GM23248 (cell line): ENCODE measurements around the gene CWC27. TPM values are rescaled to one million over a fixed set of nuclear protein-coding genes. Genes with fewer than 3 reads are reported as not detected.
A peak's percentile ranks its signal among the peaks of the same experiment; 100 is the strongest.

Experiments
- DNase-seq: peaks from one replicate; pipeline ENCODE4 v3.0.0-alpha.2; 2015
- H2AFZ ChIP-seq: fragments of 200-600 bp; sonication (generic); 2 replicates; pipeline ENCODE4 v1.6.1; 2016; ENCODE audit warnings: antibody characterized with exemption
- H3F3A ChIP-seq: fragments of 200-600 bp; sonication (generic); 2 replicates; pipeline ENCODE4 v1.6.1; 2016; ENCODE audit warnings: mild to moderate bottlenecking, antibody characterized with exemption, mixed run types; ENCODE audit not compliant: insufficient read depth
- H3K27ac ChIP-seq: fragments of 200-600 bp; sonication (generic); 2 replicates; pipeline ENCODE4 v1.5.1; 2016; ENCODE audit warnings: mild to moderate bottlenecking
- H3K27me3 ChIP-seq: fragments of 200-600 bp; sonication (generic); replicated peaks from 2 replicates; pipeline ENCODE4 v1.6.1; 2016; ENCODE audit warnings: mild to moderate bottlenecking; ENCODE audit not compliant: insufficient read depth
- H3K36me3 ChIP-seq: fragments of 200-600 bp; sonication (generic); 2 replicates; pipeline ENCODE4 v1.6.1; 2016; ENCODE audit warnings: low read depth, mild to moderate bottlenecking
- H3K4me1 ChIP-seq: fragments of 200-600 bp; sonication (generic); 2 replicates; pipeline ENCODE4 v1.6.1; 2016; ENCODE audit warnings: mild to moderate bottlenecking; ENCODE audit not compliant: insufficient read depth
- H3K4me2 ChIP-seq: fragments of 200-600 bp; sonication (generic); one replicate; pipeline ENCODE4 v1.6.1; 2016; ENCODE audit warnings: mild to moderate bottlenecking; ENCODE audit not compliant: unreplicated experiment
- H3K4me3 ChIP-seq: fragments of 200-600 bp; sonication (generic); 2 replicates; pipeline ENCODE4 v1.5.1; 2016; ENCODE audit warnings: mild to moderate bottlenecking
- H3K79me2 ChIP-seq: fragments of 200-600 bp; sonication (generic); 2 replicates; pipeline ENCODE4 v1.6.1; 2016; ENCODE audit warnings: mild to moderate bottlenecking; ENCODE audit not compliant: insufficient read depth
- H3K9ac ChIP-seq: fragments of 200-600 bp; sonication (generic); 2 replicates; pipeline ENCODE4 v1.6.1; 2016; ENCODE audit warnings: mild to moderate bottlenecking
- H3K9me2 ChIP-seq: fragments of 200-600 bp; sonication (generic); 2 replicates; pipeline ENCODE4 v1.6.1; 2016; ENCODE audit warnings: mixed run types, mild to moderate bottlenecking, moderate library complexity; ENCODE audit not compliant: insufficient read depth
- H3K9me3 ChIP-seq: fragments of 200-600 bp; sonication (generic); one replicate; pipeline ENCODE4 v1.6.1; 2017; ENCODE audit warnings: low read depth
- H4K20me1 ChIP-seq: fragments of 200-600 bp; sonication (generic); 2 replicates; pipeline ENCODE4 v1.6.0; 2016; ENCODE audit not compliant: insufficient read depth
- EZH2 ChIP-seq: fragments of 200-600 bp; sonication (generic); IDR thresholded peaks from 2 replicates; pipeline ENCODE4 v1.6.1; 2018; ENCODE audit warnings: antibody characterized with exemption, mild to moderate bottlenecking; ENCODE audit not compliant: insufficient read depth, poor library complexity, severe bottlenecking
- EZH2phosphoT487 ChIP-seq: fragments of 200-600 bp; sonication (generic); IDR thresholded peaks from 2 replicates; pipeline ENCODE4 v1.6.1; 2018; ENCODE audit warnings: antibody characterized with exemption, moderate library complexity, mild to moderate bottlenecking, low read depth; ENCODE audit not compliant: insufficient read depth
- WGBS, 2 experiments: methylation state at CpG; one replicate each; pipeline ENCODE4 v1.1.6; 2015 to 2017; ENCODE audit warnings: low lambda C conversion rate in 2 of 2, low coverage in 1 of 2; ENCODE audit errors: missing lambda C conversion rate in 2 of 2; 5-methylcytosine and 5-hydroxymethylcytosine counted together
- in situ Hi-C: fragments of 300-500 bp; cut with MboI; formaldehyde crosslinking; loops from 2 replicates; pipeline ENCODE4 v1.15.0; 2020
- polyA plus RNA-seq: library from polyadenylated mRNA; unstranded; fragments of >200 nt; fragmentation: Nextera tagmentation; extraction: Ambion mirVana; gene quantifications from 2 replicates; pipeline ENCODE4 v1.2.1, GENCODE V29; 2016
- total RNA-seq: library from RNA; depleted of rRNA; stranded (reverse); fragments of >200 nt; shearing (Covaris generic); gene quantifications from 2 replicates; pipeline ENCODE4 v1.2.3, GENCODE V29; 2014; rRNA removed

The CWC27 gene
- total and polyA plus RNA-seq, 2 experiments from 2014 or later = 22.7 to 30.5 TPM

DNA sequence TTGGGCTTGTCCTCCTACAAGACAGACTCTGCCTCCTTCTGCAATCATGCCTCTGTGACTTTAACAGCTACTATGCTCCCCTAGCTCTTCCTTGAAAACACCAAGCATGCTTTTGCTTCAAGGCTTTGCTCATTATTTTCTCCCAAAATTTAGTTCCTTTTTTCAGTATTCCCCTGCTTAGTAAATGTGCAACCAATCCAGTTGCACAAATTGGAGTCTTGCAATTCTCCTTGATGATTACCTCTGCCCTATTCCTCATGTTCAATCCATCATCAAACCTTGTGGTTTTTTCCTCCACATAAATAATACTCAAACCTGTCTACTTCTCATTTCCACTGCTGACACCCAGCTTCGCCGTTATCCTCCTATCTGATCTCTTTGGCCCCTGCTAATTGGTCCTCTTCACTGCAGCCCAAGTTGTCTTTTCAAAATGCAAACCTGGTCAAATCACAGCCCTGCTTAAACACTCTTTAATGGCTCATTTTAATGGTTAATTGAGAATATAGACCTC lies 296.3 kb downstream of the CWC27 start:
- in situ Hi-C loops = no loop called here
- Histone ChIP-seq H3K4me3 (no peak overlapping the region), H3K36me3 (no peaks in the 10 kb centered on the region), H3F3A (peaks cover 27% of the 10 kb centered on the region), H3K9ac (no peak overlapping the region), H3K9me2 (no peaks in the 10 kb centered on the region), H2AFZ (no peak overlapping the region), H4K20me1 (no peaks in the 10 kb centered on the region), H3K4me1 (peaks cover 38% of the 10 kb centered on the region), H3K79me2 (no peaks in the 10 kb centered on the region), H3K9me3 (no peaks in the 10 kb centered on the region), H3K27me3 (no peaks in the 10 kb centered on the region), H3K27ac (no peak overlapping the region), H3K4me2 (no peak overlapping the region)
- WGBS, 2 experiments = 95 to 100% methylated on average over 2 of the region's 2 CpGs
- no peak for TF ChIP-seq EZH2phosphoT487
- TF ChIP-seq EZH2 = no peak
- DNase-seq = no peak

DNA sequence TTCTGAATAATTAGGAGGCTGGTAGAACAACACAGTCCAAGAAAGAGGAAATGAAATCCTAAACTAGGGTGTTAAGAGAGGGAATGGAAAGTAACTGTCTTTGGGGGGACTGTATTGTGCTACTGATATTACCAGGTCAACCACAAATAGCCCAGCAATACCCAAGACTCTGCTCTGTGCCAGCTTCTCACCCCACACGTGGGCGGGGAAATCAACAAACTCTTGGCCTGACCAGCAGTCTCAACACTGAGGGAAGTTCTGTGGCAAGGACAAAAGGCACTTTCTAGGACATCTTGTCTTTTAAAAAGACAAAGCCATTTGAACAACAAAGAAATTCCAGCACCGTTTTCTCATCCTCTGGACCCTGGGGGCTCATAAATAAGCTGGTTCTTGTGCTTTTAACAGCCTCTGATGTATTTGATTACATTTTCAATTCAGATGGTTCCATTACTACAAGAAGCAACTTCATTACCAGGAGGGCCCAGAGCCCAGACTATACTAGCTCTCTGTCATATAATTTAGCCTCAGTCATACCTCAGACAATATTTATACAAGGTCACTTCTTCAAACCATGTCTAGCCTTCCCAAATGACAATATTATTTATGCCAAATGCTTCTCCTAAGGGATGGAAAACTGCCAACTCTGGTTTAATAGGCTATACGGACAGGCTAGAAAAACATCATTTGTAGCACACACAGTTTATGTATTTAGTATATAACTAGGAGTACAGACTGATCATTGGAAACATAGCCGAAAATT lies 297.8 kb downstream of the CWC27 start:
- in situ Hi-C loops = no loop called here
- no peak overlapping the region for H3K4me2 ChIP-seq

DNA sequence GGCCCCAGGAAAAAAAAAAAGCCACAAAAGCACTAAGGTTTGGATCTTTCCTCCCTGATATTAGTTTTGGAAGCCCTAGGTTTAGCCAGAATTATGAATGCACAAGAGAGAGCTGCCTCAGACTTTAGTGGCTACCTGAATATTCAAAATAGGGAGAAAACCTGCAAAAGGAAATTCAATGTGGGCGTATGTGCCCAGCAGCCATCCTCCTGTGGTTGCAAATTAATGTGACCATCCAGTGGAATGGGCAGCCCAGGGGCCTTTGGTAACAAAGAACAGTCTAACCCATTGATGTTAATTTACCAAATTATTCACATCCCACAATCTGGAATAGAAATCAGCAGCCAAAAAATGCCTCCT lies 298.4 kb downstream of the CWC27 start:
- no peak overlapping the region for H3K9ac ChIP-seq
- DNase-seq = no peak
- no peak overlapping the region for H2AFZ ChIP-seq
- WGBS, 2 experiments = 100% methylated on average over 1 of the region's 1 CpG
- H3K9me3 ChIP-seq = no peaks in the 10 kb centered on the region
- H3F3A ChIP-seq = peaks cover 14% of the 10 kb centered on the region
- no peak for TF ChIP-seq EZH2phosphoT487
- TF ChIP-seq EZH2 = no peak
- H4K20me1 ChIP-seq = no peaks in the 10 kb centered on the region
- no peaks in the 10 kb centered on the region for H3K9me2 ChIP-seq
- no peak overlapping the region for H3K4me3 ChIP-seq
- in situ Hi-C loops = no loop called here
- no peak overlapping the region for H3K27ac ChIP-seq
- H3K79me2 ChIP-seq = no peaks in the 10 kb centered on the region
- no peaks in the 10 kb centered on the region for H3K27me3 ChIP-seq
- H3K36me3 ChIP-seq = no peaks in the 10 kb centered on the region
- peaks cover 26% of the 10 kb centered on the region for H3K4me1 ChIP-seq
- no peak overlapping the region for H3K4me2 ChIP-seq

More for the DNA sequence above, 297.8 kb downstream of the CWC27 start:
- peaks cover 31% of the 10 kb centered on the region for H3K4me1 ChIP-seq
- H3K36me3 ChIP-seq = no peaks in the 10 kb centered on the region
- peaks cover 19% of the 10 kb centered on the region for H3F3A ChIP-seq
- WGBS, 2 experiments = 31 to 33% methylated on average over 5 of the region's 5 CpGs
- no peak overlapping the region for H3K4me3 ChIP-seq
- no peaks in the 10 kb centered on the region for H3K79me2 ChIP-seq
- no peak overlapping the region for H3K27ac ChIP-seq
- H3K27me3 ChIP-seq = no peaks in the 10 kb centered on the region
- H2AFZ ChIP-seq = peak overlapping the region; percentile 72
- H3K9ac ChIP-seq = no peak overlapping the region
- DNase-seq = peak; percentile 35
- no peaks in the 10 kb centered on the region for H3K9me3 ChIP-seq
- no peaks in the 10 kb centered on the region for H3K9me2 ChIP-seq
- H4K20me1 ChIP-seq = no peaks in the 10 kb centered on the region
- TF ChIP-seq EZH2phosphoT487 = no peak
- no peak for TF ChIP-seq EZH2

Other genes with a start within 250 kb of the CWC27 start
- not detected in 2 replicates for gene SHISAL2B, start 78.4 kb upstream of the CWC27 start, total RNA-seq
- gene SHISAL2B, start 78.4 kb upstream of the CWC27 start, polyA plus RNA-seq = not detected in 2 replicates
- gene SREK1IP1, start 239 bp upstream of the CWC27 start, total RNA-seq = 7.3 and 16.2 TPM in 2 replicates
- gene SREK1IP1, start 239 bp upstream of the CWC27 start, polyA plus RNA-seq = 26.8 and 30.5 TPM in 2 replicates